22Rv1 (cell line): ENCODE results near the gene DEDD2.

Experiments
- H3K27ac ChIP-seq: fragments of 450-650 bp; 2 replicates; pipeline ENCODE4 v1.5.1; 2017
- CTCF ChIP-seq: fragments of 450-650 bp; IDR thresholded peaks from 2 replicates; pipeline ENCODE4 v1.5.1; 2017; ENCODE audit warnings: mild to moderate bottlenecking
- ZFX ChIP-seq: fragments of 450-650 bp; IDR thresholded peaks from 2 replicates; pipeline ENCODE4 v1.6.1; 2017; ENCODE audit warnings: antibody characterized with exemption, borderline replicate concordance

DEDD2 gene

DNA sequence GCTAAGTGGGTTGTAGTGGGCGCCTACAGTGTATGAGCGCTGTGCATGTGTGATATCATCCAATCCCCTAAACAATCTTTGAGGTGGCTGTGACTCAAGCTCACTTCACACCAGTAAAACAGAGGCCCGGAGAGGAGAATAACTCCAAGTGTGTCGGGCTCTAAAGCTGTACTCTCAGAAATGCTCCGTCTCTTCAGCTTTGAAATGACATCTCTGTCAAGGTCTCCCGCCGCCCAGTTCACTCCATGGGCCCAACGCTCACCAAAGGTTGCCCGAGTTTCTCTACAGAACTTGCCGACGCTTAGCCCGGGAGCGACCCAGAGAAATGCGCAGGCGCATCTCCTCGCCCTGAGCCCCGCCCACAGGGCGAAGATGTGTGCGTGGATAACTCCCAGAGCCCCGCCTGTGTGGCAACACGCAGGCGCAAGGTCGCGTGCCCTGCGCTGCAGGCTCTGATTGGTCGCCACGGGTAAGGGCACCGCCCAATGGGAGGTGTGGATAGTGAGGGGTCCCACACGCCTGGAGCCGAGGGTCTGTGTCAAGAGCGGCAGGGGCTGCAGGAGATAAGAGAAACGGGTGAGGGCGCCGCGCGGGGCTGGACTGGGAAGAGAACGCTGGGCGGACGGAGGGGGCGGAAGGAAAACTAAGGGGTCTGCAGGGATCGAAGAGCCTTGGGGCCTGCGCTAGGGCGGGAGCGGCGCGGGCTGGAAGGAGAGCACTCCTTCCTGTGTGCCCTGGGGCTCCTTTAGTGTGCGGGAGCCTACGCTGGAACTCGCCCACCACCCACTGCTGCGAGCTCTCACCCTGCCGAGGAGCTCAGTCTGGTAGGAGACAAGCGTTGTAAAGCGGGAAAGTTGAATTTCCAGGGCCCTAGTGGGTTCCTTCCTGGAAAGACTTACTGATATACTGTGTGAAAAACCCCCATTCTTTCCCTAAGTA lies 2.6 kb upstream of the DEDD2 start, which contains the start of gene ZNF526:
Gene ZNF526, plus strand, starts transcription at position 501 of the 939 bp plus-strand sequence. CDS start 4,092 bp downstream, outside the sequence.
- no peak for TF ChIP-seq ZFX
- no peak for TF ChIP-seq CTCF
- H3K27ac ChIP-seq = peak within 1 kb of the TSS; percentile 77

- TF ChIP-seq ZFX (no peak), CTCF (no peak)
- peak overlapping the region; percentile 77 for H3K27ac ChIP-seq
These were observed 591 bp downstream of the DEDD2 start for GRCh38 chr19:42216653-42217519.

DNA sequence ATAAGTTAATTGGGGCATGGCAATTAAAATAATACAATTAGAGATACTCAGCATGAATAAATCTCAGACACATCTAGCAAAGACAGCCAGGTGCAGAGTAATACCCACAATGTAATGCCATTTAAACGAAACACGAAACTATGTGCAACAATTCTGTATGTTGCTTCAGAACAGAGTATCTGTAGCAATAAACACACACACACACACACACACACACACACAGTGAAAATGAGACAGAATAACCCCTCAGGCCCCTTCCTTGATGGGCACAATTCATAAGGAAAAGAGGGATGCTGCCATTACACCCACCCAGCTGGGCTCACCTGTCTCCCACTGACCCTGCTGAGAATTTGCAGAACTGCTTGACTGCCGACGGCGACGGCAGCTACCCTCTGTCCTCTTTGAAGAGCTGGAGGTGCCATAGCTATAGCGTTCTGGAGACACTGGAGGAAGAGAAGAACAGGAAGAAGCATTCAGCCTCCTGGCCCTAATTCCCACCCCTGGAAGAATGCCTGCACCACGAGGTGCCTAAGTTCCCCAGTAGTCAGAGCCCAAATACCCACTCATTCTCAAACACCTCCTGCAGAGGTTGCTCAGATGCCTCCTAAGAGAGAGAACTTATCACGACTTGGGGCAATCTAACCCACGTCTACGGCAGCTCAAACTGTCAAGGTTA lies 2.5 kb downstream of the DEDD2 start:
- H3K27ac ChIP-seq = no peak overlapping the region
- no peak for TF ChIP-seq CTCF
- TF ChIP-seq ZFX = no peak

DNA sequence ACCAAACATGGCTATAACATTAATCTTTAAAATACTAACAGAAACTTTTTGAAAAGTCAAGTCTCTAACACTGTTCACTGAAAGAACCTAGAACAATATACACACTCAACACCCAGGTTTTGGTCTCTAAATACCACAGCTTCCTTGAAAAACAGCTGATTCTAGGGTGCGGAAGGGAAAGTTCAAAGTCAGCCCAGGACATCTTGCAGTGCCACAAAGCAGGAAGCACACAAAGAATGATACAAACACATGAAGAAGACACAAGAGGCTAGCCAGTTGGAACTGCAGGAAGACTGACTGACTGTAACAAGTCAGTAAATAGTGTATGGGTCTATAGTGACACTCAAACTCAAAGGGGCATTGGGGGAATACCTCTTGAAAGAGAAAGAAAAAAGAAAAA lies 4.6 kb downstream of the DEDD2 start:
- no peak for TF ChIP-seq ZFX
- TF ChIP-seq CTCF = no peak

GRCh38 chr19:42208612-42209011 lies 8.9 kb downstream of the DEDD2 start:
- no peak for TF ChIP-seq CTCF
- TF ChIP-seq ZFX = no peak
- no peak overlapping the region for H3K27ac ChIP-seq

More for the DNA sequence above, 4.6 kb downstream of the DEDD2 start:
- H3K27ac ChIP-seq = no peak overlapping the region

- H3K27ac ChIP-seq = no peak overlapping the region
These were observed 9.7 kb downstream of the DEDD2 start for GRCh38 chr19:42207767-42208271.

More at GRCh38 chr19:42207767-42208271, 9.7 kb downstream of the DEDD2 start:
- TF ChIP-seq ZFX (no peak), CTCF (no peak)
